Umbilical cord (tissue), 2 donors: Measurements from ENCODE around the gene CCR8. TPM values are rescaled to one million over a fixed set of nuclear protein-coding genes. Genes with fewer than 3 reads are reported as not detected.
"Not testable (repeated sequence)": the region's sequence is repeated elsewhere in the genome, so short reads cannot be mapped to it uniquely, and the experiment has no call there.

Experiments used
- DNase-seq: peaks from one replicate; pipeline ENCODE4 v3.0.0-alpha.2; 2015; ENCODE audit warnings: low spot score
- total RNA-seq: library from RNA; depleted of rRNA; stranded (reverse); fragments of >200 nt; gene quantifications from one replicate; pipeline ENCODE4 v1.2.3, GENCODE V29; 2014; ENCODE audit warnings: low replicate concordance; ENCODE audit not compliant: insufficient read depth

CCR8 gene
- total RNA-seq, 1 donor from 2014 or later = 18.3 TPM

DNA sequence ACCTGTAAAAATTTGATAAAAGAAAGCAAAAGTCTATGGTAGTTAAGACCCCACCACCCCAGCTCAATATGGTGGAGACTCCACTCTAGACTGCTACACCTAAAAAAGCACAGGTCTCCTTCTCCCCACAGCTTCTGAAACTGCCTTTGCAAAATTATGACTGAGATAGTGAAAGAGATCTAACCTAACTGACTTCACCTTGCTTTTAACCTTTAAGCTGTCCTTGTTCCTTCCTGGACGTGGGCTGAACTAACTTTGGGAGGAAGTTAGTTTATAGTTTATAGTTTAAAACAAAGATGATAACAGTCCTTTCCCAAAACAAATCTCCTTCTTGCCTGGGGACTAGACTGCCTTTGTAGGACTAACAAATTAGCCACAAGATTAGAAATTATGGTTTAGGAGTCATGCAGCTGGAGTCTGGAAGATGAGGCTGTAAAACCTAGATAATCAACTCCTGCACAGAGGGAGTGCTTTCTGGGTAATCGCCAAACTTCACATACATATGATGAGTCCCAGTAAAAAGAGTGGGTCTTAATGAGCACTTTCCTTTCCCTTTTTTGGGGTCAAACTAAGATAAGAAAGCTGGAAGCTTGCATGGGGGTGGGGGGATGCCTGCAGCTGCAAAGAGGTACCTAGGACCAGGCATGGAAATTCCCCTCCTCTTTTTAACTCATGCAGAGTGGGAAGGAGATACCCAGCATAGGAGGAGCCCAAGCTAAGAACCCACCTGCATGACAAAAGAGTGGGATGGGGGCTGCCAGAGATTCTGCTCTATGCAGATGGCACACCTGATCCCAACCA lies 17.5 kb downstream of the CCR8 start:
- no peak for DNase-seq

GRCh38 chr3:39347586-39347876 lies 18.0 kb downstream of the CCR8 start:
- DNase-seq = no peak

GRCh38 chr3:39349080-39349479 lies 19.6 kb downstream of the CCR8 start:
- DNase-seq = no peak

DNA sequence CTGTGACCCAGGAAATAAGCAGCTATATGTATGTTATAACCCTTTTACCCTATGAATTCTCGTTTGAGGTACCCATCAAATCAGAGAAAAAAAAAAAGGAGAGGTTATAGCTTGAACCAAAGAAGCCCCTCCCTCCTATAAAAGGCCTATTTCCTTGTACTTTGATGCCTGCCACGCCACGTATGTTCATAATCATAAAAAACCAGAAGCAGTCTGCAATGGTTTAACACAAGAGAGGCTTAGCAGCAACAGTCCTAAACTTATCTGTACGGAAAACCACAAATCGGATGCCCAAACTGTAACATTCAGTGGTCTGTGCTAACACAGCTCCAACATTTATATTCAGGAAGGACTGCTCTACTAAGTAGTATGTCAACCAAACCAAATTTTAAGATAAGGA lies 21.2 kb downstream of the CCR8 start:
- no peak for DNase-seq

GRCh38 chr3:39351134-39351533 lies 21.6 kb downstream of the CCR8 start:
- DNase-seq = not testable (repeated sequence)

DNA sequence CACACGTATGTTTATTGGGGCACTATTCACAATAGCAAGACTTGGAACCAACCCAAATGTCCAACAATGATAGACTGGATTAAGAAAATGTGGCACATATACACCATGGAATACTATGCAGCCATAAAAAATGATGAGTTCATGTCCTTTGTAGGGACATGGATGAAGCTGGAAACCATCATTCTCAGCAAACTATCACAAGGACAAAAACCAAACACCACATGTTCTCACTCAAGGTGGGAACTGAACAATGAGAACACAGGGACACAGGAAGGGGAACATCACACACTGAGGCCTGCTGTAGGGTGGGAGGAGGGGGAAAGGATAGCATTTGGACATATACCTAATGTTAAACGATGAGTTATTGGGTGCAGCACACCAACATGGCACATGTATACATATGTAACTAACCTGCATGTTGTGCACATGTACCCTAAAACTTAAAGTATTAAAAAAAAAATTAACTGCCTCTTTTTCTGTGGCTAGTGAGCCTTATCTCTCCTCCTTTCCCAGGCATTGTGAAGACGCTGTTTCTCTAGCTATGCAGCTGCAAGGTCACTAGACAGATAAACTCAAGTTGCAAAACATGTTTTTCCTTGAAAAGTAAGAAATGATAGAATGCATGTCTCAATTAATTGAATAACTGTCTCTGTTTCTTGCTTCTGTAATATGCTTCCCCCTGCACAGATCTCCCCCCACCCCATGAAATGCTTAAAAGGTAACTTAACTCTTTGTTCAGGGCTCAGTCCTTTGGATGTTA lies 23.8 kb downstream of the CCR8 start:
- DNase-seq = not testable (repeated sequence)

DNA sequence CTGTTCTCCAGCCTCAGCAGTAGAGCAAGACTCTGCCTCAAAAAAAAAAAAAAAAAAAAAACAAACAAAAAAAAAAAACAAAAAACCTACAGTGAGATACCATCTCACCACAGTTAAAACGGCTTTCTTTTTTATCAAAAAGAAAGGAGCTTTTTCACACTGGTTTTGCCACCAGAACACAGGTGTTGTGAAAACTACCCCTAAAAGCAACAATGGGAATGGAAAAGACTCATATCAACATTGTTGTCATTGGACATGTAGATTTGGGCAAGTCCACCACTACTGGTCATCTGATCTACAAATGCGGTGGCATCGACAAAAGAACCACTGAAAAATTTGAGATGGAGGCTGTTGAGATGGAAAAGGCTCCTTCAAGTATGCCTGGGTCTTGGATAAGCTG lies 28.8 kb downstream of the CCR8 start:
- DNase-seq = no peak

DNA sequence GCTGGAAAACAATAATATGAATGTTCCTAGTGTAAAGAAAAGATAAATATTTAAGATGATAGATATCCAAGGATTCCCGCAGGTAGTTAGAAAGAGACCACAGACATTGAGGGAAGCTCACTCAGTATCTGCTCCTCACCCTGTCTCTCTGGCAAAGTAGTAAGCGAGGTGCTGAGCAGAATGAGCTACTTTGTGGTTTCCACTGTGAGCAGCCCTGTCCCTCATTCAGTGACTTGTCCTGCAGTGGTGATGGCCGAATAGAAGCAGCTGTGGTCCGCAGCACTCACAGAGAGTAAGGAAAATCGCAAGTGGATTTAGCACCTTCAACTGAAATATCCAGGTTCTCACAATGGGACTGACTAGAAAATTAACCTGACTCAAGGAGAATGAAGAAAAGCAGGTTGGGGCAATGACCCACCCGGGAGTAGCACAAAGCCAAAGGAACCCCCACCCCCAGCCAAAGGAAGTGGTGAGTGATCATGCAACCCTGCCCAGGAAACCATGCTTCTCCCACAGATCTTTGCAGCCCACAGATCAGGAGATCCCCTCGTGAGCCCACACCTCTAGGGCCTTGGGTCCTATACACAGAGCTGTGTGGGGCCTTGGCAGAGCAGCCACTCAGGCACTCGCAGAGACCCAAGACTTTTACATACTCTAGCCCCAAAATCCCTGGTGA lies 31.9 kb downstream of the CCR8 start:
- no peak for DNase-seq

DNA sequence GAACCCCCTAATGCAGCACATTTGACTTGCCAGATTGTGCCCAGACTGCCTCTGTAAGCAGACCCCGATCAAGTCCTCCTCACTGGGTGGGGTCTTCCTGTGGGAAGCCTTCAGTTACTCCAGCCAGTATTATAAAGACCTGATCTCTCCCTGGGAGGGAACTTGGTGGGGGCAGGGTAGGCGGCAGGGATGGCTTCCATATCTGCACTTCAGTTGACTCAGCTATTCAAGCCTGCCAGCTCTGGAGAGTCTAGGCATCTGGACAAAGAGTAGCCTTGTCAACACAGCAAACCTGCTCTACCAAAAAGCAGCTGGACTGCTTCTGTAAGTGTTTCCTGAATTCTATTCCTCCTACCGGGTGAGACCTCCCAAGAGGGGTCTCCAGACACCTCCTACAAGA lies 32.7 kb downstream of the CCR8 start:
- no peak for DNase-seq

GRCh38 chr3:39362812-39363211 lies 33.3 kb downstream of the CCR8 start:
- no peak for DNase-seq

DNA sequence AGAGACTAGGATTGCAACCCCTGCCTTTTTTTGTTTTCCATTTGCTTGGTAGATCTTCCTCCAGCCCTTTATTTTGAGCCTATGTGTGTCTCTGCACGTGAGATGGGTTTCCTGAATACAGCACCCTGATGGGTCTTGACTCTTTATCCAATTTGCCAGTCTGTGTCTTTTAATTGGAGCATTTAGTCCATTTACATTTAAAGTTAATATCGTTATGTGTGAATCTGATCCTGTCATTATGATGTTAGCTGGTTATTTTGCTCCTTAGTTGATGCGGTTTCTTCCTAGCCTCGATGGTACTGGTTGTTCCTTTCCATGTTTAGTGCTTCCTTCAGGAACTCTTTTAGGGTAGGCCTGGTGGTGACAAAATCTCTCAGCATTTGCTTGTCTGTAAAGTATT lies 40.9 kb downstream of the CCR8 start:
- DNase-seq = not testable (repeated sequence)

GRCh38 chr3:39372833-39373232 lies 43.3 kb downstream of the CCR8 start:
- DNase-seq = no peak

- DNase-seq = no peak
Measured at GRCh38 chr3:39376959-39377634, 47.6 kb downstream of the CCR8 start.

DNA sequence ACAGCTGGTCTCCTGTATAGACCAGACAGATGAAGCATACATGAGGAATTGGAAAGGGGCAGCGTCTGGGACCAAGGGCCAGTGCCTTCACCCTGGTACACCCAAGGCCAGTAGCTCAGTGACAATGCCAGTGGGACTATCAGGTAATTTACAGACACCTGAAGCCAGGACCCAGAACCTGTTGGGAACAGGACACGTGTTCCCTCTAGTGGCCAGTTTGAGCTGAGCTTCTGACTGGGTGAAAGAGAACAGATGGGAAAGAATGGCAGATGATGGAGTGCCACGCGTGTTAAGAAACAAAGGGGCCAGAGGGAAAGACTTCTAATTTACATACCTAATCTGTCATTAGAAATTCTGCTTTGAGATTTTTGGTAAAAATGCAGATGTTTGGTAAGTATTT lies 48.6 kb downstream of the CCR8 start:
- no peak for DNase-seq

- DNase-seq = no peak
Measured at GRCh38 chr3:39378957-39379777, 49.7 kb downstream of the CCR8 start.

DNA sequence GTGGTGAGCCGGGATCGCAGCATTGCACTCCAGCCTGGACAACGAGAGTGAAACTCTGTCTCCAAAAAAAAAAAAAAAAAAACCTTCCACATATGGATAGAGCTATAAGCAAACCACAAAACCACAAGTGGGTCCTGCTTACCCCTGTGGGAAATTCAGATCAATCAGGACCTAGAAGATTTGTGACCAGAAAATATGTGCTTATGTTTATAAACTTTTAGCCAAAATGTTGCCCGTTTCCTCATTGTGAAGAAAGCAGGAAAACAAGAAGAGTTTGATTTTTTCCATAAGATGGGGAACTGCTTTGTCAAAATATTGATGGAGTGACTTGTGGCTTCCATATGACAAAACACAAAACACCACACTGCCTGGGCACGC lies 50.3 kb downstream of the CCR8 start:
- DNase-seq = no peak

DNA sequence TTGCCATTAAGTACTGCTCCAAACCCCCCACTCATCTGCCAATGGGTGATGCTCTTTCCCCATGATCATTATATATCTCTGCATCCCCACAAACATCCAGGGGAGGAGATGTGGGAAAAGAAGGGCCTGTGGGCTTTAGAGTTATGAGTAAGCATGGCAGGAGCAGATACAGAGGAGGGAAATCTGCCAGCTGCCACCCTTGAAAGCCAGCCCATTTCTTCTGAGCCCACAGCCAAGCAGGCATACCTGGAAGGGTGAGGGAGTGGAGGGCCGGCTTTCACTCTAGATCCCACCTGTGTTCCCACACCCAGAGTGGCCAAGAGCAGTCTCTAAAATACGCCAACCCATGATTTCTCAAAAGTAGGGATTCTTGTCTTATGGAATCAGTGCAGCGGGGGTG lies 51.9 kb downstream of the CCR8 start:
- no peak for DNase-seq
